Glomerular visceral epithelial cell (primary cell): ENCODE results near the gene CLDN15.
A peak's percentile ranks its signal among the peaks of the same experiment; 100 is the strongest.
"Not testable (repeated sequence)": the region's sequence is repeated elsewhere in the genome, so short reads cannot be mapped to it uniquely, and the experiment has no call there.

Source experiments
- DNase-seq: peaks from one replicate; pipeline ENCODE4 v3.0.0-alpha.2; 2016; ENCODE audit errors: extremely low spot score

Gene CLDN15

GRCh38 chr7:101237206-101238067 is at the start of gene CLDN15:
CLDN15 (minus strand) TSS chr7:101237802; CDS start chr7:101237581, 221 bp downstream.
- DNase-seq = no peak

GRCh38 chr7:101287032-101287431 is 49.4 kb upstream of the CLDN15 start:
- no peak for DNase-seq

- DNase-seq = not testable (repeated sequence)
Observed at GRCh38 chr7:101285880-101286279, 48.3 kb upstream of the CLDN15 start.

- no peak for DNase-seq
Observed at GRCh38 chr7:101285171-101285570, 47.6 kb upstream of the CLDN15 start.

GRCh38 chr7:101280912-101281311 is 43.3 kb upstream of the CLDN15 start:
- not testable (repeated sequence) for DNase-seq

- no peak for DNase-seq
Observed at GRCh38 chr7:101278461-101279292, 41.1 kb upstream of the CLDN15 start.

GRCh38 chr7:101277155-101277554 is 39.6 kb upstream of the CLDN15 start:
- no peak for DNase-seq

GRCh38 chr7:101273206-101273605 is 35.6 kb upstream of the CLDN15 start:
- DNase-seq = no peak

- DNase-seq = no peak
Observed at GRCh38 chr7:101271021-101271420, 33.4 kb upstream of the CLDN15 start.

- DNase-seq = no peak
Observed at GRCh38 chr7:101269664-101270063, 32.1 kb upstream of the CLDN15 start.

GRCh38 chr7:101265622-101266516 is 28.3 kb upstream of the CLDN15 start:
- DNase-seq = no peak

GRCh38 chr7:101264102-101264706 is 26.6 kb upstream of the CLDN15 start:
- peak; percentile 4 for DNase-seq

GRCh38 chr7:101258243-101258731 is 20.7 kb upstream of the CLDN15 start:
- no peak for DNase-seq

- no peak for DNase-seq
Observed at GRCh38 chr7:101255796-101256195, 18.2 kb upstream of the CLDN15 start.

GRCh38 chr7:101253199-101253598 is 15.6 kb upstream of the CLDN15 start:
- not testable (repeated sequence) for DNase-seq

- DNase-seq = peak; percentile 98
Observed at GRCh38 chr7:101251871-101252659, 14.5 kb upstream of the CLDN15 start.

GRCh38 chr7:101250324-101250723 is 12.7 kb upstream of the CLDN15 start:
- no peak for DNase-seq

GRCh38 chr7:101248276-101248675 is 10.7 kb upstream of the CLDN15 start:
- no peak for DNase-seq

- no peak for DNase-seq
Observed at GRCh38 chr7:101245147-101245668, 7.6 kb upstream of the CLDN15 start.
